ENCODE results near the gene LRMDA.
"Not testable (repeated sequence)": the region's sequence is repeated elsewhere in the genome, so short reads cannot be mapped to it uniquely, and the experiment has no call there.

The LRMDA gene

DNA sequence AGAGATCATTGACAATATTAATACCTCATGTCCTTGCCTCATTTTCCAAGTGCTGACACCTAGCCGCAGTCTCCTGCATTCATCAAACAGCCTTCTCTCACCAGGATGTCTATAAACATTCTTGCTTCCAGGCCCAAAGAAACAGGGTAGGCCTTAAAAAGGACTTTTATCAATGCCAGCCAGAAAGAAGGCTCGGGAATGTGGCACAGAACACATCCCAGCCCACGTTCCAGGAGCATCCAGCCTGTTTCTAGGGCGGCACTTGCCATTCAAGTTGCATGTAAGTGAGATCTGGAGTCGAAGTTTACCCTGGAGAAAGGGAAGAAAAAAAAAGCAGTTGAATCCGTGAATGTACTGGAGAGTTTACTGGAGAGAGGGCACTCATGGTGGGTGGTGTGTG is 1123.1 kb downstream of the LRMDA start:
- DNase-seq = peak; percentile 65

DNA sequence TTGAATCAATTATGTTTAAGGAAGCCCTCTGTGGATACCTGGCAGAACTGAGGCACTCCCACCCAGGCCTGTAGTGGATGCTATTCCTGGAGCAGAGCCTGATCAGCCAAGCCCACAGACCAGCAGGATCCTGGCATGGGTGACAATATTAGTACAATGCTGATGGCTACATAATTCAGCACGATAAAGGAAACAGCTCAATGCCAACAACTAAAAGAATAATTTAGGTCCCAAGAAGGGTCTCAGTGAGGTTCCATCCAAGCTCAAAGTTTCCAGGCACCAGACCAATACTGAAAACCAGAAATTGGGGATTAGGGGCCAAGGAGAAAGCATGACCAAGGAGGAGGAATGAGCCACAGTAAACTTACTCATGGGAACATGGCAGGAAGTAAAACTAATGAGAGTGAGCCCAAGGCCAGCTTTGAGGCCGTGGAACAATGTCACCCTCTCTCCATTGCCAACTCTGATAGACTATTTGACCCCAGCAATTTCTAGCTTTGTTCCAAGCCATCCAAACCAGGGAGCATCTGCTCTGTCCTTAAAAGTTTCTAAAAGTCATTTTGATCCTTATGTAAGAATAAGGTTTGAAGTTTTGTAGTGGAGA is 1123.7 kb downstream of the LRMDA start:
- no peak for DNase-seq

DNA sequence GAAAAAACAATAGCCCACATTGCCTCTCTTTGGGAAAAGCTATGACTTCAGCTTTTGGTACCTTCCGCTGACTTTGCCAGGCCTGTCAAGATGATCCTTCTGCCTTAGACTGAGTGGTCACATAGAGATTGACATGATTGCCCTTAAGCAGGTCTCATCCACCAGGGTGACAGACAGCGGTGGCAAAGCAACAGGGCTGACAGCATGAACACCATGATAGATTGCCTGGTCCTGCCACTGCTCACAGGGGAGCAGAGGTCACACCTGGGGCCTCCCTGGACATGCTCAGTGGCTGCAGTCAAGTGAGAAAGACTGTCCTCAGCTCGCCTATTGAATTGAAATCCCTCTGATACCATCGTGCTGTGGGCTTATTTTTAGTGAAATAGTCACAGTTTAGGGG is 1125.9 kb downstream of the LRMDA start:
- DNase-seq = no peak

DNA sequence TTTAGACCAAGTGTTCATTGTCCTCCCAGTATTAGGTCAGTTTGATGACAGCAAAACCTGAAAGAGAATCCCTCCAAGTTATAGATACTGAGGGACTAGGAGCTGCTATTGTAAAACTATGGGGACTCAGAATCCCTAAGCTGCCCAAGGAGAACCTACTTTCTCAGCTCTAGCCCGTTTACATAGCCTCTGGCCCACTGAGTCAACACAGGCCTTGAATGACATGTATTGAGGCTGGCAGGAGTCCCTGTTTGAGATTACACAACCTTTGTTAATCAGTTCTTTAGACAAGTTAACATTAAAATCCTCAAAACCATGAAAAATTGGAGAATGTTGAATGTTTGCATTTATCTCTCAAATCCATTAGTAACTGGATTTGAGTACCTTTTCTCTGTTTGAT is 1127.2 kb downstream of the LRMDA start:
- DNase-seq = no peak

DNA sequence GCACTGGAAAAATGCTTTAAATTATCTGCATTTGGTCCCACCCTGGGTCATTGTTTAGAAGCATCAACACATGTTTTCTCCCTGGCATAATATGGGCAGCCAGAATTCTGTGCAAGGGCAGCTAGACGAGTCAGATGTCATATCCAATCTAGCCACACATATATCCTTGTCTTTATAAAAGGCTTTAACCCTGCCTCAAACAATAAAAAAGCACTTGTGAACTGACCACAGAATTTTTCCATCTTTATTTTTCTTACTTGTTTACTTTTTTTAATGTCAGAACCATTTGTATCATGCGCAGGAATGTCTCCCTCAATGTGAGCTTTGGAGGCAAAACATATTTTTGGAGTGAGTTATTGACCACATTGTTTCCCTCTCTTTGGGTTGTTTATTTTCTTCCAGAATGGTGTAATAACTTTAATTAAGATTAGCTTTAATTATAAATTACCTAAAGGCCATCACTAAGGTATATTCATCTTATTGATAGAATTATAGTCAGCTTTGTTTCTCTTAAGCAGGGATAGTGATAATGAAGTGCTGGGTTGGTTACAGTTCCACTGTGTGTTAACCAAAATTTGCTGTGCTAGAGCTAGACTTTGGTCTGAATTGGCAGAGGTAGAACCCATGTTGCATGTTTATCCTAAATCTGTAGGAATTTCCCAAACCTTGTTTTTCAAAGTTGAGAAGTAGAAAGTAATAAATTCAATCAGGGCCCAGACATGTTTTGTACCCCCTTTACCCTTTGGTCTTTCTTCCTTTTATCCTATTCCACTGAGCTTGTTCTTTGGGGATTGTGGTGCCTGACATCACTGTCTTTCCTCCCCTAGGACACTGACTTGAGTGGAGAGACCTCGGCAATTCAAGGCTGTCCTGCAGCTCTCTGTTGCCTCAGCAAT is 1127.8 kb downstream of the LRMDA start:
- no peak for DNase-seq

DNA sequence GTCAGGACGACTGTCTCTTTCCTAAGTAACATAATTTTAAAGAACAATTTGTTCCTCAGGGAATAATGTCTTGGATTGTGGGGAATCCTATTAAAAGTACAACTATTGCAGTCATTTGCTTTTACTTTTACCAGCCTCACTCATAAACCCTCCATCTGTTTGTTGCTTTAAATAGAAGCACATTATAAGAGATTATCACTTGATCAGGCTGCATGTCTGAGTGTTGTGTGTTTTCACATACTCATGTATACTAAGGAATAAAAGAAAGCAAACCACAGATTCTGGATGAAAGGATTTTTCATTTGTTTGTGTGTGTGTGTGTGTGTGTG is 1128.4 kb downstream of the LRMDA start:
- DNase-seq = no peak

DNA sequence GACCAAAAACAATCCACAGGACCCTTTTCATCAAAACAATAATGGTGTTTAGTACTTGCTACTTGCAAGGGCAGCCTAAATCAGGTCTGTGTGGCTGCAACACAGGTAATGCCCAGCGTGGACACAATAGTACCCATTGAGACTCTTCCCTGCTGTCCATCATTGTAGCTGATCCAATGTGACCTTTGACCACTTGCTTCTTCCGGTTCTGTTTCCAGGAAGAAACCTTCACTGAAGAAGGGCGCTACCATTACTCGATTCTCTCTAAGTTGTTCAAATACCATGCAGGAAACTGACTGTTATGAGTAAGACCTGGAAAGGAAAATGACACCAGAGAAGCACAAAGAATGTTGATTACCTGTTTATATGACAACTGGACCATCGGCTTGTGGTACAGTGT is 1128.9 kb downstream of the LRMDA start:
- no peak for DNase-seq

DNA sequence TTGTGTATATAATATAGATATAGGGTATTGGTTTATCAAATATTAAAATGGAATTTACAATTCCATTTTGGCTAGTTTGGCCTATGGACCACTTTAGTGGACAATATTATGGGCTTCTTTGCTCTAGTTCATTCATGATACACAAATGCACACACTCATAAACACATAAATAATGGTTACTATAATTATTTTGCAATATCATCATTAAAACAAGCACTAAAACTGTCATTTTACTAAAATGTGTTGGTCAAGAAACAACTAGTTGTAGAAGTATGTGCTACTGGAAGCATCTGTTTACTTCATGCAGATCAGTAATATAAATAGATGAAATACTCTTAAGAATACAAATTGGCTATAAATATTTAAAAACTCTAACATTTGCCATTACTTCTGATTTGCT is 1131.9 kb downstream of the LRMDA start:
- DNase-seq = no peak

DNA sequence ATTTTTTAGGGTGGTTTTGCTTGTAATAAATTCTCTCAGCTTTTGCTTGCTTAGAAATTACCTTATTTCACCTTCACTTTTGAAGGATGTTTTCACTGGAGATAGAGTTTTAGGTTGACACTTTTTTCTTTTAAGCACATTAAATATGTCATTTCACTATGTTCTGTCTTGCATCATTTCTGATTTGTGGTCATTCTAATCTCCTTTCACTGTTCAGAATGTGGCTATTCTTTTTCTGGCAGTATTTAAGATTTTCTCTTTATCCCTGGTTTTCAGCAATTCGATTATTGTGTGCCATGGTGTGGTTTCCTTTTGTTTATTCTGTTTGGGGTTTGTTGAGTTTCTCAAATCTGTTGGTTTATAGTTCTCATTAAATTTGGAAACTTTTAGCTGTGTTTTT is 1140.6 kb downstream of the LRMDA start:
- no peak for DNase-seq

DNA sequence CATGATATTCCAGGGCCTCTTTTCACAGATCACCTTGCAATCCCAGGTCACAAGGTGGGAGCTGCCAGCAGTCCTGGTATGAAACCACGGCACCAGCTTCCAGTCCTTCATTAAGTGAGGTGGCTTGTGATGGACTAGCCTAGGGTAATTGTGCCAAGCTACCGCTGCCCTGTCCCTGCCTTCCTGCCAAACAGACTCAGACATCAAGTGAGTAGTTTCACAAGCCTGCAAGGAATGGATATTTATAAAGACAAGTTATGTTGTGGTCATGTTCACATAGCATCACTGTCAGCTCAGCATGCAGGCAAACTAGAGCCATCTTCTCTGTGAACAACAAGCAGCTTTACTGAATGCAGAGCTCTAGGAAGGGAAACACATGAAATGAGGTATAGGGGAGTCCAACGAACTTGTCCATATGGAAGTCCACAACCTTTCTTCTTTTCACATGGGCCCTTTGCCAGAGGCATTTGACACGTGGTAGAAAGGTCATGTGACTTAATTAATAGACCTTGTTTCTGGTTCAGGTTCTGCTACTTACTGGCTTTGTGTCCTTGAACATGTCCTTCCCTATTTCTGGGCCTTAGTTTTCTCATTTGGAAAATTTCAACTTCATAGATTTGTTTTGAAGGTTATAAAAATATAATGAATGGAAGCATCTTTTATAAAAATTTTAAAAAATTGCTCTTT is 1145.0 kb downstream of the LRMDA start:
- DNase-seq = no peak

DNA sequence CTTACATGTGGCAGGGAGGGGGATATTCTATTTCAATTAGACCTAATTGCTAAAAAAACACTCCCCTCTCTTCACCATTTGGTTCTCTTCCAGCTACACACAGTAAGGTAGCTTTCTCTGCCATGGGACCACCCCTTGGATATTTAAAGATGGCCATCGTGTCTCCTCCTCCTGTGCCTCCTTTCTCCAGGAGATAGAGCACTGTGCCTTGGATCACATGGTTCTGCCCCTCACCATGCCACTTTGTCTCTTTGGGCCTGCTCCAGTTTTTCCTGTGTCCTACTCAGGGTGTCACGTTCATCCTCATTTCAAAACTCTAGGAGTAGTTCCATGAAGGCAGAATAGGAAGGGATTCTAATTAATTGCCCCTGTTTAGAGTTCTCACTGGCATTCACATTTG is 1146.0 kb downstream of the LRMDA start:
- no peak for DNase-seq

DNA sequence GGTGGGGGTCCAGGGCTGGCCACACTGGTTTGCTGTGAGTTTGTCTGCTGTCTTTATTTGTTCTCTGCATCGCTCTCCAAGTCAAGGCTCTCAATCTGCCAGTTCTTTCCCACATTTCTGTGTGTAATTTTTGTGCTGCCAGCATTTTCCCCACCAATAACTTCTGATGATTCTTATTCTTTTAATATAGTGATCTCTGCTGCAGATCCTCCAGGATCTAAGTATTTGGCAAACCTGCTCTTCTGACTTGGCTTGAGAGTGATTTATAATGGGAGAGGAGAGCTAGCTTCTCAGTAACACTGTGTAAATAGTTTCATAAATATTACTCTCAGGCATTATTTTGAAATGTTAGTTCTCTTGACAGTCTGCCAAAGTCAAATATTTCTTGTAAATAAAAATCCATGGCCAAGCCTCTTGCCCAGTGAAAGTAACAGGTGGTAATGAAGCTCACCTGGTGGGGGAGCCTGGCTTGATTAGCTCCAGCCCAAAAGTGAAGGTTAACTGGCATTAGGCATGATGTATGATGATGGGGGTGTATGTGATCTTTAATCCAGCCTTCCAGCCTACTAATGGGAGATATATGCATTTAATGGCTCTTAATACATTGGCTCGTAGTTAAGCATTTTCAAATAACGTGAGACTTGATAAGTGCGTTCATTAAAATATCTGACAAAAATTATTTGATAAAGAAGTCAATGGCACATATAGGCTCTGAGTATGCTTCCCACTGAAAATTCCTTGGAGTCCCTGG is 1150.3 kb downstream of the LRMDA start:
- DNase-seq = no peak

DNA sequence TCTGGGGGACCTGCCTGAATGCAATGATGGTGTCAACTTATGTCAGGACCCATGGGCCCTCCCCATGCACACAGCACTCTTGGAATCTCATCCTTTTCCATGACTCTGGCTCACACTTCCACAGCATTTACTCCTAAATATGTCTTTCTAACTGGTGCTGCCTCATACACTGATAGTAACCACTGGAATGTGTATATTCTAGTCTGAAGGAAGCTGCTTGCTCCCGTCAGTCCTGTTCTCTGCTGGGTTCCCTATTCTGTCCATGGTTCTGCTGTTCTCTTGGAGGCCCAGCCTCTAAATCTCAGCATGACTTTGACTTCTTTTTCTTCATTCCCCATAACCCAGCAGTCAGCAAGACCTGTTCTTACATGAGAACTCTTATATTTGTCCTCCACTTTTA is 1151.1 kb downstream of the LRMDA start:
- DNase-seq = no peak

DNA sequence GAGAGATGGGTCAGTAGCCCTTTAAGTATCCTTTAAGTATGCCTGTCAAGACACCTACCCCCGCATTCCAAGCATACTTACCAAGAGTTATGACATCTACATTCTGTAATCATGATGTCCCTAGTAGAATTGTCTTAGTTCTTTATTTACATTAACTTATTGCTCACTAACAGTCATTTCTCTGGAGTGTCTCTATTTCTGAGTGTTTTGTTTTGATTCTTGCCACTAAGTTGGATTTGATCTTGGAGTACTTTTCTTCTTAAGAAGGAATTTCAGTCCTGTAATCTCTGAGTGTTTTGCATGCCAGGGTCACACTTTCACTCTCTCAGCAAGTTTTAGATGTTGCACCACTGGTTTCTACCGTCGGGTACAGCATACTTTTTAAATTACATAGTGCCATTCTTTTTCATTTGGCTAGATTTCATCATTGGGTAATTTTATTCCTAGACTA is 1152.3 kb downstream of the LRMDA start:
- DNase-seq = no peak

DNA sequence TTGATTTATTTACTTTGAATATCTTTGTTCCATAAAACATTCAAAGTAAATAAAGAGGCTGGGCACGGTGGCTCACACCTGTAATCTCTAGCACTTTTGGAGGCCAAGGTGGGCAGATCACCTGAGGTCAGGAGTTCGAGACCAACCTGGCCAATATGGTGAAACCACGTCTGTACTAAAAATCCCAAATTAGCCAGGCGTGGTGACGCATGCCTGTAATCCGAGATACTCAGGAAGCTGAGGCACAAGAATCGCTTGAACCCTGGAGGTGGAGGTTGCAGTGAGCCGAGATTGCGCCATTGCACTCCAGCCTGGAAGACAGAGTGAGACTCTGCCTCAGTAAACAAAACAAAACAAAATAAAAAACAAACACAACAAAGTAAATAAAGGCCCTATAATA is 1153.0 kb downstream of the LRMDA start:
- not testable (repeated sequence) for DNase-seq
